ENCODE results near the gene LPP. TPM values are rescaled to one million over a fixed set of nuclear protein-coding genes. Genes with fewer than 3 reads are reported as not detected.
"Not testable (repeated sequence)": the region's sequence is repeated elsewhere in the genome, so short reads cannot be mapped to it uniquely, and the experiment has no call there.

LPP gene
- total RNA-seq, 1 donor from 2014 or later = 97.4 TPM

- H3K27me3 ChIP-seq (ENCODE audit: low read depth) = no peaks in the 10 kb centered on the region
- TF ChIP-seq CTCF (IDR thresholded peaks at IDR 0.05; ENCODE audit: borderline replicate concordance) = no peak
- no peak overlapping the region for H3K27ac ChIP-seq (replicated peaks)
- H3K36me3 ChIP-seq = peaks cover 18% of the 10 kb centered on the region
- no peak overlapping the region for H3K4me3 ChIP-seq
- no peak for DNase-seq
- H3K9me3 ChIP-seq (replicated peaks) = peaks cover 7% of the 10 kb centered on the region
- peaks cover 27% of the 10 kb centered on the region for H3K4me1 ChIP-seq
- intact Hi-C loops (cut with micrococcal nuclease) = no loop called here
Observed at GRCh38 chr3:188608401-188608800, 454.4 kb downstream of the LPP start.

- H3K4me1 ChIP-seq = peaks cover 14% of the 10 kb centered on the region
- DNase-seq; H3K9me3 ChIP-seq (replicated peaks); H3K27ac ChIP-seq (replicated peaks); H3K27me3 ChIP-seq (ENCODE audit: low read depth); intact Hi-C loops (cut with micrococcal nuclease); H3K4me3 ChIP-seq: not testable (repeated sequence)
- H3K36me3 ChIP-seq = peaks cover 18% of the 10 kb centered on the region
Observed at GRCh38 chr3:188613721-188614120, 459.8 kb downstream of the LPP start.

- intact Hi-C loops (cut with micrococcal nuclease) = no loop called here
- no peak for TF ChIP-seq CTCF (IDR thresholded peaks at IDR 0.05; ENCODE audit: borderline replicate concordance)
- Histone ChIP-seq H3K27ac (replicated peaks) (no peak overlapping the region), H3K9me3 (replicated peaks) (no peaks in the 10 kb centered on the region), H3K4me1 (peaks cover 14% of the 10 kb centered on the region), H3K4me3 (no peak overlapping the region), H3K27me3 (ENCODE audit: low read depth) (no peaks in the 10 kb centered on the region), H3K36me3 (no peaks in the 10 kb centered on the region)
- no peak for DNase-seq
Observed at GRCh38 chr3:188617270-188617669, 463.3 kb downstream of the LPP start.

GRCh38 chr3:188617988-188618701, 464.2 kb downstream of the LPP start:
- Histone ChIP-seq H3K4me1 (peaks cover 14% of the 10 kb centered on the region), H3K27ac (replicated peaks) (no peak overlapping the region), H3K9me3 (replicated peaks) (no peaks in the 10 kb centered on the region), H3K27me3 (ENCODE audit: low read depth) (no peaks in the 10 kb centered on the region), H3K36me3 (no peaks in the 10 kb centered on the region), H3K4me3 (no peak overlapping the region)
- no peak for TF ChIP-seq CTCF (IDR thresholded peaks at IDR 0.05; ENCODE audit: borderline replicate concordance)
- intact Hi-C loops (cut with micrococcal nuclease) = no loop called here
- no peak for DNase-seq

GRCh38 chr3:188620752-188621151, 466.8 kb downstream of the LPP start:
- no peaks in the 10 kb centered on the region for H3K9me3 ChIP-seq (replicated peaks)
- no peaks in the 10 kb centered on the region for H3K27me3 ChIP-seq (ENCODE audit: low read depth)
- H3K27ac ChIP-seq (replicated peaks) = no peak overlapping the region
- DNase-seq = no peak
- H3K4me1 ChIP-seq = peaks cover 33% of the 10 kb centered on the region
- intact Hi-C loops (cut with micrococcal nuclease) = no loop called here
- no peaks in the 10 kb centered on the region for H3K36me3 ChIP-seq
- H3K4me3 ChIP-seq = no peak overlapping the region
- TF ChIP-seq CTCF (IDR thresholded peaks at IDR 0.05; ENCODE audit: borderline replicate concordance) = no peak

- H3K9me3 ChIP-seq (replicated peaks) = no peaks in the 10 kb centered on the region
- H3K27me3 ChIP-seq (ENCODE audit: low read depth) = no peaks in the 10 kb centered on the region
- H3K36me3 ChIP-seq = no peaks in the 10 kb centered on the region
- H3K27ac ChIP-seq (replicated peaks) = peak overlapping the region; percentile 72
- intact Hi-C loops (cut with micrococcal nuclease) = no loop called here
- no peak for DNase-seq
- H3K4me1 ChIP-seq = peaks cover 26% of the 10 kb centered on the region
- no peak overlapping the region for H3K4me3 ChIP-seq
- no peak for TF ChIP-seq CTCF (IDR thresholded peaks at IDR 0.05; ENCODE audit: borderline replicate concordance)
Observed at GRCh38 chr3:188624384-188624783, 470.4 kb downstream of the LPP start.
